Thyroid gland (tissue), 4 donors: ENCODE data around the gene FAM149B1.

ENCODE experiments used
- POLR2A ChIP-seq, 2 donors: fragments of 450-650 bp; IDR thresholded peaks; one replicate each; pipeline ENCODE4 v1.6.1; 2017; ENCODE audit warnings: antibody characterized with exemption in 2 of 2, mild to moderate bottlenecking in 2 of 2, moderate library complexity in 1 of 2
- TF ChIP-seq, protein P1 (sequence below), 6 experiments: fragments of 200-600 bp in 3 of 6; fragments of 450-650 bp in 3 of 6; sonication (generic) in 3 of 6; IDR thresholded peaks; one replicate each; pipeline ENCODE4 v1.5.1; 2016 to 2019; ENCODE audit warnings: antibody characterized with exemption in 6 of 6, mild to moderate bottlenecking in 2 of 6, inconsistent platforms in 1 of 6, moderate library complexity in 1 of 6

GRCh38 chr10:73206385-73206784 is 38.5 kb downstream of the FAM149B1 start:
- TF ChIP-seq, protein P1, sequence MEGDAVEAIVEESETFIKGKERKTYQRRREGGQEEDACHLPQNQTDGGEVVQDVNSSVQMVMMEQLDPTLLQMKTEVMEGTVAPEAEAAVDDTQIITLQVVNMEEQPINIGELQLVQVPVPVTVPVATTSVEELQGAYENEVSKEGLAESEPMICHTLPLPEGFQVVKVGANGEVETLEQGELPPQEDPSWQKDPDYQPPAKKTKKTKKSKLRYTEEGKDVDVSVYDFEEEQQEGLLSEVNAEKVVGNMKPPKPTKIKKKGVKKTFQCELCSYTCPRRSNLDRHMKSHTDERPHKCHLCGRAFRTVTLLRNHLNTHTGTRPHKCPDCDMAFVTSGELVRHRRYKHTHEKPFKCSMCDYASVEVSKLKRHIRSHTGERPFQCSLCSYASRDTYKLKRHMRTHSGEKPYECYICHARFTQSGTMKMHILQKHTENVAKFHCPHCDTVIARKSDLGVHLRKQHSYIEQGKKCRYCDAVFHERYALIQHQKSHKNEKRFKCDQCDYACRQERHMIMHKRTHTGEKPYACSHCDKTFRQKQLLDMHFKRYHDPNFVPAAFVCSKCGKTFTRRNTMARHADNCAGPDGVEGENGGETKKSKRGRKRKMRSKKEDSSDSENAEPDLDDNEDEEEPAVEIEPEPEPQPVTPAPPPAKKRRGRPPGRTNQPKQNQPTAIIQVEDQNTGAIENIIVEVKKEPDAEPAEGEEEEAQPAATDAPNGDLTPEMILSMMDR (IDR thresholded peaks at IDR 0.05) = no peak
- no peak for TF ChIP-seq POLR2A (IDR thresholded peaks at IDR 0.05)
